ENCODE data around the gene ZNF771. TPM values are rescaled to one million over a fixed set of nuclear protein-coding genes. Genes with fewer than 3 reads are reported as not detected.

ZNF771 gene
- polyA plus RNA-seq (2012; ENCODE audit: insufficient read length, low read depth): 25.5 TPM

GRCh38 chr16:30407102-30407803 lies at the start of gene ZNF771:
Gene ZNF771, plus strand, starts transcription at chr16:30407606. Its CDS starts 448 bp downstream, at chr16:30408054.
- TF ChIP-seq TAF1 (IDR thresholded peaks at IDR 0.05; ENCODE audit: borderline replicate concordance, insufficient read depth, low read length): peak; percentile 70; the same call in 1 of the 2 replicates
- TF ChIP-seq SIN3A (IDR thresholded peaks at IDR 0.05; ENCODE audit: borderline replicate concordance, insufficient read depth, low read length): peak; percentile 27; the same call in 1 of the 2 replicates
- TF ChIP-seq FOXP2 (optimal IDR thresholded peaks at IDR 0.05; ENCODE audit: borderline replicate concordance, extremely low read depth, extremely low read length, insufficient read depth): peak; percentile 7
- TF ChIP-seq REST (IDR thresholded peaks at IDR 0.05; ENCODE audit: insufficient read depth in 1 of 2, low read depth in 2 of 2, low read length in 2 of 2): no peak
- peak; percentile 84 for TF ChIP-seq POLR2AphosphoS5 (IDR thresholded peaks at IDR 0.05; ENCODE audit: low read depth, low read length)

- TF ChIP-seq POLR2AphosphoS5 (IDR thresholded peaks at IDR 0.05; ENCODE audit: low read depth, low read length) (no peak), TAF1 (IDR thresholded peaks at IDR 0.05; ENCODE audit: borderline replicate concordance, insufficient read depth, low read length) (no peak), REST (IDR thresholded peaks at IDR 0.05; ENCODE audit: insufficient read depth in 1 of 2, low read depth in 2 of 2, low read length in 2 of 2) (no peak), SIN3A (IDR thresholded peaks at IDR 0.05; ENCODE audit: borderline replicate concordance, insufficient read depth, low read length) (no peak), FOXP2 (optimal IDR thresholded peaks at IDR 0.05; ENCODE audit: borderline replicate concordance, extremely low read depth, extremely low read length, insufficient read depth) (no peak)
Measured at GRCh38 chr16:30357715-30358576, 49.5 kb upstream of the ZNF771 start.

- TF ChIP-seq FOXP2 (optimal IDR thresholded peaks at IDR 0.05; ENCODE audit: borderline replicate concordance, extremely low read depth, extremely low read length, insufficient read depth) (no peak), TAF1 (IDR thresholded peaks at IDR 0.05; ENCODE audit: borderline replicate concordance, insufficient read depth, low read length) (no peak), POLR2AphosphoS5 (IDR thresholded peaks at IDR 0.05; ENCODE audit: low read depth, low read length) (no peak), SIN3A (IDR thresholded peaks at IDR 0.05; ENCODE audit: borderline replicate concordance, insufficient read depth, low read length) (no peak), REST (IDR thresholded peaks at IDR 0.05; ENCODE audit: insufficient read depth in 1 of 2, low read depth in 2 of 2, low read length in 2 of 2) (no peak)
Measured at GRCh38 chr16:30358577-30358936, 48.8 kb upstream of the ZNF771 start.

- no peak for TF ChIP-seq TAF1 (IDR thresholded peaks at IDR 0.05; ENCODE audit: borderline replicate concordance, insufficient read depth, low read length)
- no peak for TF ChIP-seq FOXP2 (optimal IDR thresholded peaks at IDR 0.05; ENCODE audit: borderline replicate concordance, extremely low read depth, extremely low read length, insufficient read depth)
- no peak for TF ChIP-seq POLR2AphosphoS5 (IDR thresholded peaks at IDR 0.05; ENCODE audit: low read depth, low read length)
- TF ChIP-seq SIN3A (IDR thresholded peaks at IDR 0.05; ENCODE audit: borderline replicate concordance, insufficient read depth, low read length): no peak
- TF ChIP-seq REST (IDR thresholded peaks at IDR 0.05; ENCODE audit: insufficient read depth in 1 of 2, low read depth in 2 of 2, low read length in 2 of 2): no peak
Measured at GRCh38 chr16:30358990-30359870, 48.2 kb upstream of the ZNF771 start.
